Measurements from ENCODE around the gene ALPL.
"Not testable (repeated sequence)": the region's sequence is repeated elsewhere in the genome, so short reads cannot be mapped to it uniquely, and the experiment has no call there.

ALPL gene

DNA sequence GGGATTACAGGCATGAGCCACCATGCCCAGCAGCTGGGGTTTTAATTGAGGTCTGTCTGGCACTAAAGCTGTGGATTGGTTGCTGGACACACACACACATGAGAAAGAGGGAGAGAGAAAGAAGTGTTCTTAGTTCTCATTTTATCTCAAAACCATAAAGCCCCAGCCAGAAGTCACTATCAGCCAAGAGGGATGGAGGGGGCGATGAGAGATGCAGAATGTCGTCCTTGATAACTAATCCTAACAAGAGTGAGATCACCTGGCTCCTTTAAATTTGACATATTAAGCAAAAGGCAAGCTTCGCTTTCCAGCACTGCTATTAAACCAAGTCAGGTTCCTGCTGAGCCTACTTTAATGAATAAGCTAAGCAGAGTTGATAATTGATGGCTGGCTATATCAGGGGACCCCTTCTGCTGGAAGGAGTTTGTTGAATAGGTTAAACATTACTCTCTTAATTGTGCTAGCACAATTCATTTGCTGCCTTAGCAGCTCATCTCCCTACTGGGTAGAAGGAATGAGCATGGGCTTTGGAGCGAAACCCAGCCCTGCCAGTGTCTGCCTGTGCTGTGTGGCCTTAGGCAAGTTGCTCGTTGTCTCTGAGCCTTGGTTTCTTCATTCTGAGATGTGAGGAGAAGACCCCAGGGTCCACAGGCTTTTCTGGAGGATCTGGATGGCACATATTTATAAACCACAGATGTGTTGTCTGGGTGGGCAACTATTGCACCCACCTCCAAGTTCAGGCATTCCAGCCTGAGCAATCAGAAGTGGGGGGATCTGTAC, 50.8 kb downstream of the ALPL start:
- Histone ChIP-seq H3K27ac (ENCODE audit: low read depth in 2 of 2, low read length in 2 of 2) (no peak overlapping the region), H3K4me1 (ENCODE audit: control insufficient read depth in 2 of 2, insufficient read depth in 2 of 2, low read length in 2 of 2) (no peaks in the 10 kb centered on the region), H3K27me3 (ENCODE audit: control insufficient read depth in 2 of 2, insufficient read depth in 2 of 2, low read length in 2 of 2) (no peaks in the 10 kb centered on the region), H3K9me3 (ENCODE audit: control insufficient read depth in 2 of 2, low read length in 2 of 2) (no peaks in the 10 kb centered on the region), H3K4me3 (ENCODE audit: low read length in 2 of 2) (no peak overlapping the region), H3K9ac (ENCODE audit: low read depth in 1 of 2, low read length in 2 of 2) (no peak overlapping the region), H3K36me3 (ENCODE audit: control insufficient read depth in 2 of 2, insufficient read depth in 2 of 2, low read length in 2 of 2) (no peaks in the 10 kb centered on the region)

DNA sequence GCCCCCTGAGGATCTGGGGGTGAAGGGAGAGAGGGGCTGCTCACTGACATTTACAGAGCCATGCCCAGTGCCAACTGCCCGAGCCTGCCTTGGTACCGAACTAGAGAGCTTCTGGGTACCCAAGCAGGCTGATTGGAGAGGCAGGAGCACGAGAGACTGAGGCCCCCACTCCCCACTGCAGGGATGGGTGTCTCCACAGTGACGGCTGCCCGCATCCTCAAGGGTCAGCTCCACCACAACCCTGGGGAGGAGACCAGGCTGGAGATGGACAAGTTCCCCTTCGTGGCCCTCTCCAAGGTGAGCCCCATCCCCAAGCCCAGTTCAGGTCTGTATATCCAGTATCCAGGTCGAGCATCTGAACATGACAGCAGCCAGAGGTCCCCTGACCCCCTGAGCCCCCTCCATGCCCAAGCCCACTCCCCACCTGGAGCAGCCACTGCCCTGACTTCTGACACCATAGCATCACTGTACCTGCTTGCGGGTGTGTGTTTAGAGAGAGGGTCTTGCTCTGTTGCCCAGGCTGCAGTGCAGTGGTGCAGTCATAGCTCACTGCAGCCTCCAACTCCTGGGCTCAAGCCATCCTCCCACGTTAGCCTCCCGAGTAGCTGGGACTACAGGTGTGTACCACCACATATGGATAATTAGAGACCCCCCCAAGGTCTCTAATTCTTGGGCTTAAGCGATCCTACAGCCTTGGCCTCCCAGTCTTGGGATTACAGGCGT, 51.9 kb downstream of the ALPL start:
- Histone ChIP-seq H3K4me1 (ENCODE audit: control insufficient read depth in 2 of 2, insufficient read depth in 2 of 2, low read length in 2 of 2) (no peaks in the 10 kb centered on the region), H3K27ac (ENCODE audit: low read depth in 2 of 2, low read length in 2 of 2) (no peak overlapping the region), H3K4me3 (ENCODE audit: low read length in 2 of 2) (no peak overlapping the region), H3K36me3 (ENCODE audit: control insufficient read depth in 2 of 2, insufficient read depth in 2 of 2, low read length in 2 of 2) (no peaks in the 10 kb centered on the region), H3K9me3 (ENCODE audit: control insufficient read depth in 2 of 2, low read length in 2 of 2) (no peaks in the 10 kb centered on the region), H3K27me3 (ENCODE audit: control insufficient read depth in 2 of 2, insufficient read depth in 2 of 2, low read length in 2 of 2) (no peaks in the 10 kb centered on the region), H3K9ac (ENCODE audit: low read depth in 1 of 2, low read length in 2 of 2) (no peak overlapping the region)

DNA sequence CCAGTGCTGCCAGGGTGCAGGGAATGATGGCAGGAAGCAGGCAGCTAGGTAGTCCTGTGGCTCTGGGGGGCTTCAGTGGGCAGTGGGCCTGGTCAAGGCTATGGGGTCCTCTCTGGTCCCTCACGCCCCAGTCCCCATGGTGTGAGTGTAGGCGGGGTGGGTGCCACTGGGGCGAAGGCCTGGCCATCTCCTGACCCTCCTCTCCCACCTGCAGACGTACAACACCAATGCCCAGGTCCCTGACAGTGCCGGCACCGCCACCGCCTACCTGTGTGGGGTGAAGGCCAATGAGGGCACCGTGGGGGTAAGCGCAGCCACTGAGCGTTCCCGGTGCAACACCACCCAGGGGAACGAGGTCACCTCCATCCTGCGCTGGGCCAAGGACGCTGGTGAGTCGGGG, 53.7 kb downstream of the ALPL start:
- no peaks in the 10 kb centered on the region for H3K9me3 ChIP-seq (ENCODE audit: control insufficient read depth in 2 of 2, low read length in 2 of 2)
- no peaks in the 10 kb centered on the region for H3K36me3 ChIP-seq (ENCODE audit: control insufficient read depth in 2 of 2, insufficient read depth in 2 of 2, low read length in 2 of 2)
- H3K4me3 ChIP-seq (ENCODE audit: low read length in 2 of 2): no peak overlapping the region
- H3K27ac ChIP-seq (ENCODE audit: low read depth in 2 of 2, low read length in 2 of 2): no peak overlapping the region
- H3K27me3 ChIP-seq (ENCODE audit: control insufficient read depth in 2 of 2, insufficient read depth in 2 of 2, low read length in 2 of 2): no peaks in the 10 kb centered on the region
- no peaks in the 10 kb centered on the region for H3K4me1 ChIP-seq (ENCODE audit: control insufficient read depth in 2 of 2, insufficient read depth in 2 of 2, low read length in 2 of 2)
- no peak overlapping the region for H3K9ac ChIP-seq (ENCODE audit: low read depth in 1 of 2, low read length in 2 of 2)

DNA sequence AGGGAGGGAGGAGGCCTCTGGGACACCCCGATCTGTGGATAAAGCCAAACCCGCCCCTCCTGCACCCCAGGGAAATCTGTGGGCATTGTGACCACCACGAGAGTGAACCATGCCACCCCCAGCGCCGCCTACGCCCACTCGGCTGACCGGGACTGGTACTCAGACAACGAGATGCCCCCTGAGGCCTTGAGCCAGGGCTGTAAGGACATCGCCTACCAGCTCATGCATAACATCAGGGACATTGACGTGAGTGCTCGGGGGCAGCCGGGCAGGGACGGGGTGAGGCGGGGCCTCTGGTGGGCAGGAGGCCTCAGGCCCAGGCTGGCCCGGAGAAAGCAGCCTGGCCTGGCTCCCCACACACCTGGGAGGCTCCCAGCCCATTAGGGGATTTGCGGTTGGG, 54.7 kb downstream of the ALPL start:
- H3K27ac ChIP-seq (ENCODE audit: low read depth in 2 of 2, low read length in 2 of 2): no peak overlapping the region
- no peaks in the 10 kb centered on the region for H3K27me3 ChIP-seq (ENCODE audit: control insufficient read depth in 2 of 2, insufficient read depth in 2 of 2, low read length in 2 of 2)
- H3K9me3 ChIP-seq (ENCODE audit: control insufficient read depth in 2 of 2, low read length in 2 of 2): no peaks in the 10 kb centered on the region
- H3K9ac ChIP-seq (ENCODE audit: low read depth in 1 of 2, low read length in 2 of 2): no peak overlapping the region
- H3K36me3 ChIP-seq (ENCODE audit: control insufficient read depth in 2 of 2, insufficient read depth in 2 of 2, low read length in 2 of 2): no peaks in the 10 kb centered on the region
- H3K4me3 ChIP-seq (ENCODE audit: low read length in 2 of 2): no peak overlapping the region
- H3K4me1 ChIP-seq (ENCODE audit: control insufficient read depth in 2 of 2, insufficient read depth in 2 of 2, low read length in 2 of 2): no peaks in the 10 kb centered on the region

DNA sequence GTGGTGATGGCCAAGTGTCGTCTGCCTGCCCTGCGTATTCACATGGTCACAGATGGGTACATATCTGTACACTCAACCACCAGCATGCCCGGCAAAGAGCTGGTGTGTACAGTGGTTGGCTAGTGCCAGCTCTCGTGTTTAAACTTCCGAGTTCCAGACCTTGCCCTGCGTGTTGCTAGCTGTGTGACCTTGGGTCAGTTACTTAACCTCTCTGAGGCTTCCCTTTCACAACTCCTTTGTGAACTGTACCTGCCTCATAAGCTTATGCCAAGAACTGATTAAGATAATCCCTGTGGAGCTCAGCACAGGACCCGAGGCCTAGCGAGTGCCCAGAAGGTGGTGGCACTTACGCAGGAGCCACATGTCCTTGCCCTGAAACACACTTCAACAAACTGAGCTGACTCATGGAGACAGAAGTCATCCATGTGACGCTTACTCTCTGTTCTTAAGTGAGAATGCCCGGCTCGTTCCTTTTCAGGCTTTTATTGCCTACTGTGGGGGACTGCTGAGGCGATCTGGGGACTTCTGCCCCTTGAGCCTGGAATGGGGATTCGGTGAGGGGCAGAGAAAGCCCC, 55.4 kb downstream of the ALPL start:
- Histone ChIP-seq H3K9ac (ENCODE audit: low read depth in 1 of 2, low read length in 2 of 2) (no peak overlapping the region), H3K36me3 (ENCODE audit: control insufficient read depth in 2 of 2, insufficient read depth in 2 of 2, low read length in 2 of 2) (no peaks in the 10 kb centered on the region), H3K27ac (ENCODE audit: low read depth in 2 of 2, low read length in 2 of 2) (no peak overlapping the region), H3K9me3 (ENCODE audit: control insufficient read depth in 2 of 2, low read length in 2 of 2) (no peaks in the 10 kb centered on the region), H3K27me3 (ENCODE audit: control insufficient read depth in 2 of 2, insufficient read depth in 2 of 2, low read length in 2 of 2) (no peaks in the 10 kb centered on the region), H3K4me1 (ENCODE audit: control insufficient read depth in 2 of 2, insufficient read depth in 2 of 2, low read length in 2 of 2) (no peaks in the 10 kb centered on the region), H3K4me3 (ENCODE audit: low read length in 2 of 2) (no peak overlapping the region)

DNA sequence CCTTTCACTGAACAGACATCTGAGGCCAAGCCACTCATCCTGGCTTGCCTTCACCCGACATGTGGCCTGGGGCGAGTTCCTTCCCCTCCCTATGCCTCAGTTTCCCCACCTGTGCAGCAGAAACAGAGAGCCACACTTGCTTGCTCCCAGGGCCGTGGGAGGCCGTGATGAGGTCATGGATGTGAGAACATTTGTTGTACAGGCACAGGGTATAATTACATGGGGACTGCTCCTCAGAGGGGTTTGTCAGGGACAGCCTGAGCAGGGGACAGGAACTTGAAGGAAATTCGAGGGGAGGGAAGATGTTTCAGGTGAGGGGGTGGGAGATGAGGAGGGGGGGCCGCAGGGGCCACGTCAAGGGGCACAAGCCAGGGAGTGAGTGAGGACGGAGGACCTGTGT, 56.1 kb downstream of the ALPL start:
- Histone ChIP-seq H3K9ac (ENCODE audit: low read depth in 1 of 2, low read length in 2 of 2) (no peak overlapping the region), H3K27me3 (ENCODE audit: control insufficient read depth in 2 of 2, insufficient read depth in 2 of 2, low read length in 2 of 2) (no peaks in the 10 kb centered on the region), H3K36me3 (ENCODE audit: control insufficient read depth in 2 of 2, insufficient read depth in 2 of 2, low read length in 2 of 2) (no peaks in the 10 kb centered on the region), H3K4me3 (ENCODE audit: low read length in 2 of 2) (no peak overlapping the region), H3K9me3 (ENCODE audit: control insufficient read depth in 2 of 2, low read length in 2 of 2) (no peaks in the 10 kb centered on the region), H3K27ac (ENCODE audit: low read depth in 2 of 2, low read length in 2 of 2) (no peak overlapping the region), H3K4me1 (ENCODE audit: control insufficient read depth in 2 of 2, insufficient read depth in 2 of 2, low read length in 2 of 2) (no peaks in the 10 kb centered on the region)

DNA sequence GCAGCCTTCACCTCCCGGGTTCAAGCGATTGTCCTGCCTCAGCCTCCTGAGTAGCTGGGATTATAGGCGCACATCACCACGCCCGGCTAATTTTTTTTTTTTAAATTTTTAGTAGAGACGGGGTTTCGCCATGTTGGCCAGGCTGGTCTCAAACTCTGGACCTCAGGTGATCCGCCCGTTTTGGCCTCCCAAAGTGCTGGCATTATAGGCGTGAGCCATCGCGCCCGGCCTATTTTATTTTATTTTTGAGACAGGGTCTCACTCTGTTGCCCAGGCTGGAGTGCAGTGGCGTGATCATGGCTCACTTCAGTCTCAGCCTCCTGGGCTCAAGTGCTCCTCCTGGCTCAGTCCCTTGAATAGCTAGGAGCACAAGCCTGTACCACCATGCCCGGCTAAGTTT, 57.1 kb downstream of the ALPL start:
- not testable (repeated sequence) for H3K4me1 ChIP-seq (ENCODE audit: control insufficient read depth in 2 of 2, insufficient read depth in 2 of 2, low read length in 2 of 2); H3K27me3 ChIP-seq (ENCODE audit: control insufficient read depth in 2 of 2, insufficient read depth in 2 of 2, low read length in 2 of 2); H3K9me3 ChIP-seq (ENCODE audit: control insufficient read depth in 2 of 2, low read length in 2 of 2); H3K9ac ChIP-seq (ENCODE audit: low read depth in 1 of 2, low read length in 2 of 2); H3K4me3 ChIP-seq (ENCODE audit: low read length in 2 of 2); H3K27ac ChIP-seq (ENCODE audit: low read depth in 2 of 2, low read length in 2 of 2); H3K36me3 ChIP-seq (ENCODE audit: control insufficient read depth in 2 of 2, insufficient read depth in 2 of 2, low read length in 2 of 2)

DNA sequence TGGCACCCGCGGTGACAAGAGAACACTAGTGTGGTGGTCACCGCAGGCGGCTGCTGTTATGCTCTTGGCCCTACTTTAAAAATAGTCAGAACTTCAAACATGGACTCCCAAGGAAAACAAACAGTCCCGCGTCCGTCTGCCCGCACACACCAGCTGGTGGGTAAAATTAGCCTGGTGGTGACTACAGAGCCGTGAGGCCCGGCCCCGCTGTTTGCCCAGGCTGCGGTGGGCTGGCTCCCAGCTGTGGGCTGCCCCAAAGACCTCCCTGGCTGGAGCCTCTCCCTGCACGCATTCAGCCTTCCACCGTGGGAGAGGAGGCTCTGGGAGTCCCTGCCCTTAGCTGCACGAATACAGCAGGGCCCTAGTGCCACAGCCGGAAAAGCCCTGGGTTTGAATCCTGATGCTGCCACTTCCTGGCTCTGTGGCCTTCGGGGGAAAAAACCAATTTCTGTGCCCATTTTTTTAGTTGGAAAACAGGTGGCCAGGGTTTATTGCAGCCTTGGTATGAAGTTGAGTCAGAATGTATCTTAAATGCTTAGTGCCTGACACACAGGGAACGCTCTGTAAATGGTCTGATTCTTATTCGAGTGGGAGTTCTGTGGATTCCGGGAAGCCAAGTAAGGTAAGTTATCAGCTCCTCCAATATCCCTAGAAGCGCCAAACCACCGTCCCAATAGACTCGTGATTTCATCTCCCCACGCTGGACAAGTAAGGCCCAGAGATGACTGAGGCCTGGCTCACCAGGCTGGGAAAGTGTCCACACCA, 58.2 kb downstream of the ALPL start:
- Histone ChIP-seq H3K9ac (ENCODE audit: low read depth in 1 of 2, low read length in 2 of 2) (no peak overlapping the region), H3K4me3 (ENCODE audit: low read length in 2 of 2) (no peak overlapping the region), H3K27ac (ENCODE audit: low read depth in 2 of 2, low read length in 2 of 2) (no peak overlapping the region), H3K36me3 (ENCODE audit: control insufficient read depth in 2 of 2, insufficient read depth in 2 of 2, low read length in 2 of 2) (no peaks in the 10 kb centered on the region), H3K9me3 (ENCODE audit: control insufficient read depth in 2 of 2, low read length in 2 of 2) (no peaks in the 10 kb centered on the region), H3K27me3 (ENCODE audit: control insufficient read depth in 2 of 2, insufficient read depth in 2 of 2, low read length in 2 of 2) (no peaks in the 10 kb centered on the region), H3K4me1 (ENCODE audit: control insufficient read depth in 2 of 2, insufficient read depth in 2 of 2, low read length in 2 of 2) (no peaks in the 10 kb centered on the region)

DNA sequence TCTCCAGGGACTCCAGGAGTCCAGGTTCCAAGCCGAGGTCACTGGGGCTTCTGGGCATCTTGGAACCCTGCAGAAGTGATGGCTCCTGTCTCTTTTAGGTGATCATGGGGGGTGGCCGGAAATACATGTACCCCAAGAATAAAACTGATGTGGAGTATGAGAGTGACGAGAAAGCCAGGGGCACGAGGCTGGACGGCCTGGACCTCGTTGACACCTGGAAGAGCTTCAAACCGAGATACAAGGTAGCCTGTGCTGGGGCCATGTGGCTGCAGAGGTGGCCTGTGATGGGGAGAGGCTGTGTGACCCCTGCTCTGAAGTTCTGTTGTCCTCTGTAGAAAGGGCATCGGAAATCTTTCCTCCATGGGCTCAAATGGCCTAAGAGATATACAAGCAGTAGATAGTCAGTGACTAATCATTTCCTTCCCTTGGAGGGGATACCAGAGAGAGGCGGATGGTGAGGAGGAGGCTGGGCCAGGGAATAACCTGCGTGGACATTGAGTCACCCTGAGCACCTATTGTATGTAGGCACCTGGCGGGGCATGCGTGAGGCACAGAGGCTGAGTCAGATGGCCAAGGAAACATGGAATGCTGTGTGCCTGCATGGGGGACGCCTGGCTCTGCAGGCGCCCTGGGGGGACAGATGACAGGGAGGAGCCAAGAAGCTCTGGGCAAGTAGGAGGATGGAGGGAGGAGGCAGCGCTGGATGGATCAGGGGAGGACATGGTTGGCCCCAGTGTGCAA, 59.0 kb downstream of the ALPL start:
- no peaks in the 10 kb centered on the region for H3K36me3 ChIP-seq (ENCODE audit: control insufficient read depth in 2 of 2, insufficient read depth in 2 of 2, low read length in 2 of 2)
- no peaks in the 10 kb centered on the region for H3K27me3 ChIP-seq (ENCODE audit: control insufficient read depth in 2 of 2, insufficient read depth in 2 of 2, low read length in 2 of 2)
- no peak overlapping the region for H3K9ac ChIP-seq (ENCODE audit: low read depth in 1 of 2, low read length in 2 of 2)
- no peaks in the 10 kb centered on the region for H3K9me3 ChIP-seq (ENCODE audit: control insufficient read depth in 2 of 2, low read length in 2 of 2)
- no peak overlapping the region for H3K4me3 ChIP-seq (ENCODE audit: low read length in 2 of 2)
- no peak overlapping the region for H3K27ac ChIP-seq (ENCODE audit: low read depth in 2 of 2, low read length in 2 of 2)
- H3K4me1 ChIP-seq (ENCODE audit: control insufficient read depth in 2 of 2, insufficient read depth in 2 of 2, low read length in 2 of 2): no peaks in the 10 kb centered on the region
